Measurements from ENCODE around the gene CELF2. TPM values are rescaled to one million over a fixed set of nuclear protein-coding genes. Genes with fewer than 3 reads are reported as not detected.

CELF2 gene
- total and polyA plus RNA-seq, 9 of the 15 experiments (the other 6 are each of a cell fraction or from before 2014, with no cell fraction given): 4.0 to 20.3 (median 11.1) TPM

DNA sequence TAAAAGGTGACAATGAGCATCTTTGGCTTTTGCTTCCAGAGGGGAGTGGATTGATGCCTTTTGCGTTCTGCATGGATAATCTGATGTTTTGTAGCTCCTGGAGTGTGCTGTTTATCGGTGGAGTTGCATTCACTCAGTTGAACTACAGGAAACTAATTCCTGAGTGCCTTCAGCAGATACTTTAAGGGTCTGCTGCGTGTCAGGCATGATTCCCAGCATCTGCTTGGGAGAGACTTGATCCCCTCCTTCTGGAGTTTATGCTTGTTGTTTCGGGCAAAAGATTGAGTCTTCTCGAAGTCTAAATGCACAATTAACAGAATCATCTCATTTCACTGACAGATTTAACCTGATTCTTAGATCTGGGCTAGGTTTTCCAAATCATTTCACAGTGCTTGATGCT is 46.2 kb downstream of the CELF2 start (continued):
- TF ChIP-seq PML (IDR thresholded peaks at IDR 0.05; ENCODE audit: low read length): no peak

- TF ChIP-seq FOXK2 (conservative IDR thresholded peaks at IDR 0.05 in 1 of 2, IDR thresholded peaks at IDR 0.05 in 1 of 2; ENCODE audit: low read depth in 2 of 2): no peak
- no peak for TF ChIP-seq IFI16 (CRISPR knock-in tag; IDR thresholded peaks at IDR 0.05)
- no peak for TF ChIP-seq ZNF324 (CRISPR knock-in tag; IDR thresholded peaks at IDR 0.05)
- TF ChIP-seq HMGN3 (IDR thresholded peaks at IDR 0.05; ENCODE audit: borderline replicate concordance, extremely low read depth, insufficient read length, low read depth, low read length): no peak
- TF ChIP-seq HDAC8 (tag; IDR thresholded peaks at IDR 0.05): no peak
- TF ChIP-seq ZKSCAN3 (CRISPR knock-in tag; IDR thresholded peaks at IDR 0.05): no peak
- TF ChIP-seq, protein P1, sequence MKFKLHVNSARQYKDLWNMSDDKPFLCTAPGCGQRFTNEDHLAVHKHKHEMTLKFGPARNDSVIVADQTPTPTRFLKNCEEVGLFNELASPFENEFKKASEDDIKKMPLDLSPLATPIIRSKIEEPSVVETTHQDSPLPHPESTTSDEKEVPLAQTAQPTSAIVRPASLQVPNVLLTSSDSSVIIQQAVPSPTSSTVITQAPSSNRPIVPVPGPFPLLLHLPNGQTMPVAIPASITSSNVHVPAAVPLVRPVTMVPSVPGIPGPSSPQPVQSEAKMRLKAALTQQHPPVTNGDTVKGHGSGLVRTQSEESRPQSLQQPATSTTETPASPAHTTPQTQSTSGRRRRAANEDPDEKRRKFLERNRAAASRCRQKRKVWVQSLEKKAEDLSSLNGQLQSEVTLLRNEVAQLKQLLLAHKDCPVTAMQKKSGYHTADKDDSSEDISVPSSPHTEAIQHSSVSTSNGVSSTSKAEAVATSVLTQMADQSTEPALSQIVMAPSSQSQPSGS (CRISPR knock-in tag; IDR thresholded peaks at IDR 0.05): no peak
- TF ChIP-seq, protein P2, sequence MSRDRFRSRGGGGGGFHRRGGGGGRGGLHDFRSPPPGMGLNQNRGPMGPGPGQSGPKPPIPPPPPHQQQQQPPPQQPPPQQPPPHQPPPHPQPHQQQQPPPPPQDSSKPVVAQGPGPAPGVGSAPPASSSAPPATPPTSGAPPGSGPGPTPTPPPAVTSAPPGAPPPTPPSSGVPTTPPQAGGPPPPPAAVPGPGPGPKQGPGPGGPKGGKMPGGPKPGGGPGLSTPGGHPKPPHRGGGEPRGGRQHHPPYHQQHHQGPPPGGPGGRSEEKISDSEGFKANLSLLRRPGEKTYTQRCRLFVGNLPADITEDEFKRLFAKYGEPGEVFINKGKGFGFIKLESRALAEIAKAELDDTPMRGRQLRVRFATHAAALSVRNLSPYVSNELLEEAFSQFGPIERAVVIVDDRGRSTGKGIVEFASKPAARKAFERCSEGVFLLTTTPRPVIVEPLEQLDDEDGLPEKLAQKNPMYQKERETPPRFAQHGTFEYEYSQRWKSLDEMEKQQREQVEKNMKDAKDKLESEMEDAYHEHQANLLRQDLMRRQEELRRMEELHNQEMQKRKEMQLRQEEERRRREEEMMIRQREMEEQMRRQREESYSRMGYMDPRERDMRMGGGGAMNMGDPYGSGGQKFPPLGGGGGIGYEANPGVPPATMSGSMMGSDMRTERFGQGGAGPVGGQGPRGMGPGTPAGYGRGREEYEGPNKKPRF (IDR thresholded peaks at IDR 0.05; ENCODE audit: low read depth, low read length): no peak
- TF ChIP-seq, protein P3, sequence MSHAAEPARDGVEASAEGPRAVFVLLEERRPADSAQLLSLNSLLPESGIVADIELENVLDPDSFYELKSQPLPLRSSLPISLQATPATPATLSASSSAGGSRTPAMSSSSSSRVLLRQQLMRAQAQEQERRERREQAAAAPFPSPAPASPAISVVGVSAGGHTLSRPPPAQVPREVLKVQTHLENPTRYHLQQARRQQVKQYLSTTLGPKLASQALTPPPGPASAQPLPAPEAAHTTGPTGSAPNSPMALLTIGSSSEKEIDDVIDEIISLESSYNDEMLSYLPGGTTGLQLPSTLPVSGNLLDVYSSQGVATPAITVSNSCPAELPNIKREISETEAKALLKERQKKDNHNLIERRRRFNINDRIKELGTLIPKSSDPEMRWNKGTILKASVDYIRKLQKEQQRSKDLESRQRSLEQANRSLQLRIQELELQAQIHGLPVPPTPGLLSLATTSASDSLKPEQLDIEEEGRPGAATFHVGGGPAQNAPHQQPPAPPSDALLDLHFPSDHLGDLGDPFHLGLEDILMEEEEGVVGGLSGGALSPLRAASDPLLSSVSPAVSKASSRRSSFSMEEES (CRISPR knock-in tag; IDR thresholded peaks at IDR 0.05): no peak
- BruUV-seq (replicated peaks): no TSS peak
- POLR2A ChIA-PET: interaction anchor here (1.2 kb wide), 1 partner anchor 19 kb away, joined by 3 read pairs; no protein-coding TSS in a partner anchor
Observed at GRCh38 chr10:11064832-11065231, 47.2 kb downstream of the CELF2 start.

More at GRCh38 chr10:11064832-11065231, 47.2 kb downstream of the CELF2 start:
- Histone ChIP-seq H3K4me3 (no peak overlapping the region), H4K20me1 (replicated peaks; ENCODE audit: control insufficient read depth, insufficient read depth, low read length) (no peaks in the 10 kb centered on the region), H3K79me2 (ENCODE audit: control insufficient read depth, insufficient read depth, low read length) (no peaks in the 10 kb centered on the region), H2AFZ (ENCODE audit: low read depth, low read length) (no peak overlapping the region), H3K4me1 (replicated peaks in 1 of 2; ENCODE audit: control insufficient read depth in 2 of 2, insufficient read depth in 2 of 2, low read length in 2 of 2) (no peaks in the 10 kb centered on the region), H3K9ac (ENCODE audit: insufficient read depth in 1 of 2, low read depth in 2 of 2, low read length in 2 of 2) (no peak overlapping the region), H3K4me2 (ENCODE audit: insufficient read depth, low read length) (no peak overlapping the region), H3K27me3 (ENCODE audit: control insufficient read depth in 2 of 2, insufficient read depth in 2 of 2, low read length in 2 of 2) (peaks cover 2 to 3% of the 10 kb centered on the region in 2 experiments; a peak in 3 of 5 replicates), H3K27ac (ENCODE audit: extremely low read depth, low read depth, low read length) (no peak overlapping the region), H3K36me3 (ENCODE audit: control insufficient read depth, insufficient read depth, low read length) (no peaks in the 10 kb centered on the region), H3K9me1 (ENCODE audit: control insufficient read depth, insufficient read depth, low read length) (no peaks in the 10 kb centered on the region), H3K9me3 (replicated peaks; ENCODE audit: control insufficient read depth, insufficient read depth, low read depth, low read length) (no peaks in the 10 kb centered on the region)
- DNase-seq (ENCODE audit: extremely low read depth in 1 of 4, low spot score in 3 of 4) (no peak), ATAC-seq (no peak), FAIRE-seq (no peak)
- intact Hi-C loops (cut with micrococcal nuclease) (no loop called here), in situ Hi-C loops (cut with MboI) (no loop called here)
- CTCF ChIA-PET (ENCODE audit: low intra/inter-chr PET ratio): no interaction called here
- 1% methylated on average over 4 of the region's 4 CpGs for WGBS (ENCODE audit: insufficient coverage, low coverage, missing lambda C conversion rate)

Measured in K562 (cell line).